ENCODE data around the gene KCNK1.

Gene KCNK1

GRCh38 chr1:233627376-233627775, 13.5 kb downstream of the KCNK1 start:
- Histone ChIP-seq H3K4me3 (replicated peaks; ENCODE audit: insufficient read depth, low read length) (no peak overlapping the region), H3K27ac (replicated peaks) (no peak overlapping the region), H3K27me3 (ENCODE audit: insufficient read depth, poor library complexity, severe bottlenecking) (no peaks in the 10 kb centered on the region)
- TF ChIP-seq POLR2AphosphoS5 (IDR thresholded peaks at IDR 0.05; ENCODE audit: low read depth), result no peak
- TF ChIP-seq CTCF (IDR thresholded peaks at IDR 0.05; ENCODE audit: insufficient read depth, low read length), result no peak
- TF ChIP-seq GABPA (IDR thresholded peaks at IDR 0.05; ENCODE audit: low read depth), result no peak
- TF ChIP-seq SPI1 (IDR thresholded peaks at IDR 0.05; ENCODE audit: borderline replicate concordance, low read depth), result no peak
- no peak for TF ChIP-seq REST (IDR thresholded peaks at IDR 0.05; ENCODE audit: insufficient replicate concordance, low read depth)
- DNase-seq (ENCODE audit: low read depth in 1 of 2, low spot score in 1 of 2), result no peak

GRCh38 chr1:233627823-233628222, 13.9 kb downstream of the KCNK1 start:
- no peak for DNase-seq (ENCODE audit: low read depth in 1 of 2, low spot score in 1 of 2)

More at GRCh38 chr1:233627823-233628222, 13.9 kb downstream of the KCNK1 start:
- TF ChIP-seq GABPA (IDR thresholded peaks at IDR 0.05; ENCODE audit: low read depth) (no peak), CTCF (IDR thresholded peaks at IDR 0.05; ENCODE audit: insufficient read depth, low read length) (no peak), SPI1 (IDR thresholded peaks at IDR 0.05; ENCODE audit: borderline replicate concordance, low read depth) (no peak), REST (IDR thresholded peaks at IDR 0.05; ENCODE audit: insufficient replicate concordance, low read depth) (no peak), POLR2AphosphoS5 (IDR thresholded peaks at IDR 0.05; ENCODE audit: low read depth) (no peak)
- no peak overlapping the region for H3K4me3 ChIP-seq (replicated peaks; ENCODE audit: insufficient read depth, low read length)
- H3K27ac ChIP-seq (replicated peaks), result no peak overlapping the region
- no peaks in the 10 kb centered on the region for H3K27me3 ChIP-seq (ENCODE audit: insufficient read depth, poor library complexity, severe bottlenecking)

Data from HL-60 (cell line).